ENCODE results near the gene BSDC1.

DNA sequence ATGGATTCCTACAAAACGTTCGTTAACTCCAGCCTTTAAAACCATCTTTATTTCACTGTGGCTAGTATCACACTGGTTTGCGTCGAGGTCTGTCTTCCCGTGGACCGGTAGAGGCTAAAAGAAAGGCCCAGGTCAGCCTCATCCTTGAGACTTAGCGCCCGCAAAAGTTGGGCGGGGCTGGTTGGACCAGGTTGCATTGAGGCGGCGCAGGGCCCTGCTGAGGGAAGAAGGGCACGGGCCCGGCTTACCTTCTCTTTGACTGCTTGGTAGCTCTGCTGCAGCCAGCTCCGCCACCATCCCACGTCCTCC lies 455 bp downstream of the BSDC1 start:
- TF ChIP-seq, protein P1, sequence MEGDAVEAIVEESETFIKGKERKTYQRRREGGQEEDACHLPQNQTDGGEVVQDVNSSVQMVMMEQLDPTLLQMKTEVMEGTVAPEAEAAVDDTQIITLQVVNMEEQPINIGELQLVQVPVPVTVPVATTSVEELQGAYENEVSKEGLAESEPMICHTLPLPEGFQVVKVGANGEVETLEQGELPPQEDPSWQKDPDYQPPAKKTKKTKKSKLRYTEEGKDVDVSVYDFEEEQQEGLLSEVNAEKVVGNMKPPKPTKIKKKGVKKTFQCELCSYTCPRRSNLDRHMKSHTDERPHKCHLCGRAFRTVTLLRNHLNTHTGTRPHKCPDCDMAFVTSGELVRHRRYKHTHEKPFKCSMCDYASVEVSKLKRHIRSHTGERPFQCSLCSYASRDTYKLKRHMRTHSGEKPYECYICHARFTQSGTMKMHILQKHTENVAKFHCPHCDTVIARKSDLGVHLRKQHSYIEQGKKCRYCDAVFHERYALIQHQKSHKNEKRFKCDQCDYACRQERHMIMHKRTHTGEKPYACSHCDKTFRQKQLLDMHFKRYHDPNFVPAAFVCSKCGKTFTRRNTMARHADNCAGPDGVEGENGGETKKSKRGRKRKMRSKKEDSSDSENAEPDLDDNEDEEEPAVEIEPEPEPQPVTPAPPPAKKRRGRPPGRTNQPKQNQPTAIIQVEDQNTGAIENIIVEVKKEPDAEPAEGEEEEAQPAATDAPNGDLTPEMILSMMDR (IDR thresholded peaks at IDR 0.05) = no peak
- TF ChIP-seq POLR2A (IDR thresholded peaks at IDR 0.05) = no peak

All from upper lobe of left lung (tissue), 4 donors.